Hindlimb muscle (tissue), 1 donor: ENCODE results near the gene BRIX1. TPM values are rescaled to one million over a fixed set of nuclear protein-coding genes. Genes with fewer than 3 reads are reported as not detected.
"Not testable (repeated sequence)": the region's sequence is repeated elsewhere in the genome, so short reads cannot be mapped to it uniquely, and the experiment has no call there.

ENCODE experiments used
- DNase-seq: peaks from one replicate; pipeline ENCODE4 v3.0.0-alpha.2; 2013
- polyA plus RNA-seq: library from polyadenylated mRNA; unstranded; fragments of 120-200 nt; gene quantifications from one replicate; pipeline ENCODE4 v1.2.1, GENCODE V29; 2013; ENCODE audit not compliant: insufficient read length

BRIX1 gene
- polyA plus RNA-seq, 1 donor = 24.8 TPM

DNA sequence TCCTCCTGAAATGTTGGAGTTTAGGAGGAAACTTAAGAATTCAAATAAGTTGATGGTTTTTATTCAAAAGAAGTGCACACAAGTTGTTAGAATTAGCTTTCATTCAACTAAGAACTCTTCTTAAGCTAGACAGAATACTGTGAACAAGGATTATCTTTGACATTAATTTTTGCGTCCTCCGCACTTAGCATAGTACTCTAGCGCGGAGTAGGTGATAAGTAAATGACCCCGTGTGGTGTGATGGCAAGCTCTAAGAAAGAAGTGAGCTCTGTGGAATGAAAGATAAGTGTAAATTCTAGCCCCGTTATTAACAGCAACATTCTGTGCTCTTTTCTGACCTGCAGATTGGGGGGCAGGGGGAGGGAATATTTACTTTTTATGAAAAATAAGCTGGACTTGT lies 1.0 kb downstream of the BRIX1 start:
- DNase-seq = no peak

DNA sequence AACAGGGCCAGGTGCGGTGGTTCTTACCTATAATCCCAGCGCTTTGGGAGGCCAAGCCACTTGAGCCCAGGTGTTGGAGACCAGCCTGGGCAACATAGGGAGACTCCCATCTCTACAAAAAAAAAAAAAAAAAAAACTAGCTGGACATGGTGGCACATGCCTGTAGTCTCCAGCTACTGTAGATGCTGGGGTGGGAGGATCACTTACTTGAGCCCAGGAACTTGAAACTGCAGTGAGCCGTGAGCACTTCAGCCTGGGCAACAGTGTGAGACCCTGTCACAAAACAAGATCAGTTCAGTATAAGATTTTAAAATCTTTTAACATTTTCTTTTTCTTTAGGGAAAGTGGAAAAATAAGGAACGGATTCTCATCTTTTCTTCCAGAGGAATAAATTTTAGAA lies 2.5 kb downstream of the BRIX1 start:
- DNase-seq = no peak

DNA sequence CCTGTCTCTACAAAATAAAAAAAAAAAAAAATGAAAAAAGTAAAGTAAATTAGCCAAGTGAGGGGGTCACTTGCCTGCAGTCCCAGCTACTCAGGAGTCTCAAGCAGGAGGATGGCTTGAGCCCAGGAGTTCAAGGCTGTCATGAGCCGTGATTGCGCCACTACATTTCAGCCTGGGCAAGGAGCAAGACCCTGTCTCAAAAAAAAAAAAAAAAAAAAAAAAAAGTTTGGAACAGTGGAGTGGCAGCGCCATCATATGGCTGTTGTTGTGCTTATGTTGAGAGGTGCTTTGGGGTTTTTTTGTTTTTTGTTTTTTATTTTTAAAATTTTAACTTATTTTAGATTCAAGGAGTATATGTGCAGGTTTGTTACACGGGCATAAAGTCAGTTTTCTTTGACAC lies 3.6 kb downstream of the BRIX1 start:
- no peak for DNase-seq

DNA sequence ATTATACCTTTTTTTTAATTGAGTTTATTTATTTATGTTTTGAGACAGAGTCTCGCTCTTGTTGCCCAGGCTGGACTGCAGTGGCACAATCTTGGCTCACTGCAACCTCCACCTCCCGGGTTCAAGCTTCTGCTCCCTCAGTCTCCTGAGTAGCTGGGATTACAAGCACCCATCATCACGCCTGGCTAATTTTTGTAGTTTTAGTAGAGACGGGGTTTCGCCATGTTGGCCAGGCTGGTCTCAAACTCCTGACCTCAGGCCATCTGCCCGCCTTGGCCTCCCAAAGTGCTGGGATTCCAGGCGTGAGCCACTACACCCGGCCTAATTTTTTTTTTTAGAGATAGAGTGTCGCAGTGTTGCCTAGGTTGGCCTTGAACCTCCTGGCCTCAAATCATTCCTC lies 7.7 kb downstream of the BRIX1 start:
- not testable (repeated sequence) for DNase-seq

DNA sequence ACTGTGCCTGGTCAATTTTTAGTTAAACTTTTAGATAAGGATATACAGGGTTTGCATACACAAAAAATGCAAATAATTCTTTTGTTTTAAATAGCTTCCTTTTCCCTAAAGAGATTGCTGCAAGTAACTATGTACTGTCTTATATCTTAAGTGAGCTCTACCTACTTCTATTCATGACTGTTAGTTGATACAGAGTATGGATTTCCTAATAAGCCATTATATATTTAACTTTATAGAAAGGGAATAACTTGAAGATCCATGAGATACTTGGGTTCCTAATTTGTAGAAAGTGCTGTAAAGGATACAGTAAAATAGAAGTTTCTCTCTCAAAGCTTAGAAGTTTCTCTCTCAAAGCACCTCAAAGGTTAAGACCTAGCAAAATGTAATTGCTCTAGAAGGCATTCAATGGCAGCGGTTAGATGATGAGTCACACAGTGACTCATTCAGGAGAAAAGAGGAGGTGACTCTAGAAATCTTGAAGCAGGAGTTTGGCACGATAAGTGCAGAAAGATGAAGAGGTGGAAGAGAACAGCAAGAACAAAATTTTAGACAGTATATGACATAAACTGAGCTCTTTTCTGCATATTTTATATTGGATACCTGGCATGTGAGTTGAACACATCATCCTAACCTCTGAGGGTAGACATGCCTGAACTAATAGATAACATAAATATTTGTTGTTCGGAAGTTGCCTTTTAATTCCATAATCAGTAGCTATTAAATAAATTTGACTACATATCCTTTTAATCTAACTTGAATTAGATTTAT lies 8.4 kb downstream of the BRIX1 start:
- DNase-seq = no peak

DNA sequence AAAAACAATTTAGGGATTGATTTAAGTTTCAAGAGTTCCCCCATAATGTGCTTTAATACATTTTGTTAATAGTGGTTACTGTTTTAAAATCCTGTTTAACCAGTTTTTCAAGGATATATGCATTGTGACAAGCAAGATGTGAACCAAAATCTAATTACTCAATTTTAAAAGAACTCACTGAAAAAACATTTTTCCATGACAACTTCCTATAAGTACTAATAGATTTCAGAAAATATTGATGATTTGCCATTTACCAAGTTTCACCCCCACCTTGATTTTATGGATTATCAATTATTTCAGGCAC lies 8.9 kb downstream of the BRIX1 start:
- no peak for DNase-seq

DNA sequence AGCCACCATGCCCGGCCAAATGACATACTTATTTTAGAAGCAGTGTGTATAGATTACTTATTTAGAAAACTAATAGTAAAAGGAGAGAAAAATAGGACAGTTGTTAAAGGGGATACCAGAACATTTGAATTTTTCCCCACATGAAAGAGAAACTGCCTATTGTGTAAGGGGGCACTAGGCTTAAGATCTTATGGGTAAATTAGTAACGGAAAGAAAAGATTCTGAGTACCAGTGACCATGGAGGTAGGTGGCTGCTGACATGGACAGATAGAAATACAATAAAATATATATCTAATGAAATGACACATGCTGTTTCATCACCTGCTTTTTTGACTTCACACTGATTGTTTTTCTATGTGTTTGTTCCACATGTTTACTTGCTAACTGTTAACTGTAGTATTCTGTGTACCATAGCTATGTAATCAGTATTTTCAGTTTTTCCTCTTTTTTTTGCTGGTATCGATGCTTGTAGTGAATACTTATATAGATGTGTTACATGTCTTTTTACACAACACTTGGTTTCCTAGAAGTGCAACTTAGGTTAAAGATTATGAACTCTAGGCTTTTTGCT lies 10.9 kb downstream of the BRIX1 start:
- DNase-seq = no peak

DNA sequence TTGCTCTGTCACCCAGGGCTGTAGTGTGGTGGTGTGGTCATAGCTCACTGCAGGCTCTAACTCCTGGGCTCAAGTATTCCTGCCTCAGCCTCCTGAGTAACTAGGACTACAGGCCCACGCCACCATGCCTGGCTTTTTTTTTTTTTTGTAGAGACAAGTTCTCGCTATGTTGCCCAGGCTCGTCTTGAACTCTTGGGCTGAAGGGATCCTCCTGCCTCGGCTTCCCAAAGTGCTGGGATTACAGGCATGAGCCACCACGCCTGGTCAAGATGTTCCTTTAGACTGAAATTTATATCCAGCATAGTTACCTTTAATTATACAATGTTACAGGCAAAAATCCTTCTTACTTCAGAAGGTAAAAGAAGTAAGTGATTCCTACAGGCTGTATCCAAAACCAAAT lies 12.3 kb downstream of the BRIX1 start:
- no peak for DNase-seq

DNA sequence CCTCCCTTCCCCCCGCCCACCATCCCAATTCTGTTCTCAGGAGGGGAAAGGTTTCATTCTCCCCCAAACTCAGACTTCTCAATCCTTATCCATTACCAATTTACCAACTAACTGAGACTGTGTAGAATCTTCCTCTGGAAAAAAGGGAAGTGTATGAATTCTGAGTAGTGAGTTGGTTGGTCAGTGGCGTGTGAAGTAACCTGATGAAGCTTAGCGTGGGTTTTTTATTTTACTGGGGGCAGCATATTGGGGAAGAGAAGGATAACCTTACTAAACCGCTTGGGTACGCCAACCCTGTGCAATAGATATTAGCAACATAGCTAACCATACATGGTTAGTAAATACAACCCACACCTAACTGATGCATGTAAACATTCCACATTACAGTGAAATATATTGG lies 12.8 kb downstream of the BRIX1 start:
- no peak for DNase-seq

DNA sequence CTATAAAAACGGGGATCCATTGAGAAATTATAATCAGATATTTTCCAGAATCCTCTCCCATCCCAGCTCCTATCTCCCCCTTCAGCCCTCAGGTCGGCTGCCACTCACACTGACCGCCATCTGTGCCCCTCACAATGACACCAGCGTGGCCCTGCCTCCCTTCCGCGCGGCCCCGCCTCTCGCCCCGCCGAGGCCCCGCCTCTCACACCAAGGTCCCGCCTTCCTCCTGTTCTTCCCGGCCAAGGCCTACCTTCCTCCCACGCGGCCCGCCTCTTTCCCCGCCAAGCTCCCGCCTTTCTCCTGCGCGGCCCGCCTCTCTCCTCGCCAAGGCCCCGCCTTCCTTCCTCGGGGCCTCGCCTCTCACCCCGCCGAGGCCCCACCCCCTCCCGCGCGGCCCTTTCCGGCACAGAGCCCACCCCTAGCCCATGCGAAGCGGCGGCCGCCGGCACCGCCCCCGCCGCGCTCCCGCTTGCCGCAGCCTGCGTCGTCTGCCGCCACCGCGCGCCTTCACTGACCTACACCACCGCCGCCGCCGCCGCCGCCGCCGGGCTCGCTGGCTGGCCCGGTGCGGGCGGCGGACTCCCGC lies 13.7 kb downstream of the BRIX1 start, which contains the start of gene DNAJC21:
Gene DNAJC21, plus strand, starts transcription at position 426 of the 586 bp plus-strand sequence. CDS start 261 bp downstream, outside the sequence.
- peak; percentile 98 for DNase-seq

DNA sequence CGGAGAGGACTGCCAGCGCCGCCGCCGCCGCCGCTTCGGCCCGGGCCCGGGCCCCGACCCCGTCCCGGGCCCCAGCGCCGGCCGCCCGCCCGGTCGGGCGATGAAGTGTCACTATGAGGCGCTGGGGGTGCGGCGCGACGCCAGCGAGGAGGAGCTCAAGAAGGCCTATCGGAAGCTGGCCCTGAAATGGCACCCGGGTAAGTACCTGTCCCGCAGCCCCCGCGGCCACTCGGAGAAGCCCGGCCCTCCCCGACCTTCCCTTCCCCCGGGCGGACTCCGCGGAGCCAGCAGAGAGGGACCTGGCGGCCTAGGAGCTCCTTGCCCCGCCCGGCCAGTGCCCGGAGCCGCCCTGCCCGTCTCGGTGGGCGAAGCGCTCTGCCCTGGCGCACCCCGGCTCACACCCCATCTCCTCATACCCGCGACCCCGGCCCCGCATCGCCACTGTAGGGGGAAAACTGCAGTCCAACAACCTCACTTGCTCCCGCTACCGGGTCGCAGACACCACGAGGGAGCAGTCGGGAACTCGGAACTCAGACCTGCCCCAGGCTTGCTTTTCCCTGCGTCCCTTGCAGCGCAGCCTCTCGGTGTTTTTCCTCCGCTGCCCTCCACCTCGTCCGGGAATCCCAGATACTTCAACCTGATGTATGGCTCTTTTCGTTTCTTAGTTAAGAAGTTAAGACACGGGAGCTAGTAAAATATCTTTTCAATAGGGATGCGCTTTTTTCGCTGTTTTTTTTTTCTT lies 14.4 kb downstream of the BRIX1 start:
- peak; percentile 88 for DNase-seq

DNA sequence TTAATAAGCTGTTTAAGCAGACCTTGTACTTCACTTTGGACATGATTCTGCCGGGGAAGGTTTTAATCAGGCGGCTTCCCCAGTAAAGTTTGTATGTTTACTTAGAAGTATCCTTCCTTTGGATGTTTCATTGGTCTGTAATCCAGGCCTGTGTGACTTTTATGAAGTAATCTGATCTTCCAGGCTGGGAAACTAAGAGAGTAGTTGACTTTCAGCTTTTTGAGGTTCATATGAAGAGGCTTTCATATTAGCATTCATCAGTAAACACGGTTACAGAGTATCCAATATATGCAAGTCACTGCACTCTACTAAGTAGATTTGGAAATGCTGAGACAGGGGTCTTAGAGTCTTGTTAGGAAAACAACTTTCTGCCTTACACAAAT lies 14.9 kb downstream of the BRIX1 start:
- no peak for DNase-seq

DNA sequence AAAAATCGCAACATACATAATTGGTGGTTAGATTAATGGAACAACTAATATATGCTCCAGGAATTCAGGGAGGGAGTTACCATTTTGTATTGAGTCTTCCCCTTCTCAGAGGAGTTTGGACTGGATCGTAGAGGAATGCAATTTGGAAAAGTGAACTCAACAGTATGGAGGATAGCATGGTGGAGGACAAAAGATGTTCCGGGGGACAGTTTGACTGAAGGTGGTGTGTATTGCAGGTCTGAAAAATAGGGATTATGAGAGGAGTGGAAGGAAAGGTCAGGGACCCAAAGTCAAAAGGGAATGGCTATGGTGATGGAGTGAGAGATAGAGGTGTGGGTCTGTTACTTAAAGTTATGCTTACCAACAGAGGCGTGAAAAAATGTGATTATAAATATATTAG lies 15.4 kb downstream of the BRIX1 start:
- DNase-seq = no peak

DNA sequence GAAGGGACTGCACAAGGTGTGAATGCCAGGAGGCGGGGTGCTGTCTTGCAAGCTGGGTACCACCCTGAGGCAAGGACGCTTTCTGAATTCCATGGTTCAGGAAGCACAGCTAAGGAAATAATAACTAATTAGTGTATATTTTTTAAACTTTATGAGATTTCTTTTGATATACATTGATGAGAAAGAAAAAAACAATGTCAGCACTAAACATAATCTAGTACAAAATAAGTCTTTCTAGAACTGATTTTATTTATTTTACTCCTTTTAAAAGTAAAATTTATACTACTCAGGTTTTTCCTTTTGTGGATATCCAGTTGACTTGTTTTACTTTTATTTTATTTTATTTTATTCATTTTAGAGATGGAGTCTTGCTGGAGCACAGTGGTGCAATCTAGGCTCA lies 17.4 kb downstream of the BRIX1 start:
- DNase-seq = no peak

DNA sequence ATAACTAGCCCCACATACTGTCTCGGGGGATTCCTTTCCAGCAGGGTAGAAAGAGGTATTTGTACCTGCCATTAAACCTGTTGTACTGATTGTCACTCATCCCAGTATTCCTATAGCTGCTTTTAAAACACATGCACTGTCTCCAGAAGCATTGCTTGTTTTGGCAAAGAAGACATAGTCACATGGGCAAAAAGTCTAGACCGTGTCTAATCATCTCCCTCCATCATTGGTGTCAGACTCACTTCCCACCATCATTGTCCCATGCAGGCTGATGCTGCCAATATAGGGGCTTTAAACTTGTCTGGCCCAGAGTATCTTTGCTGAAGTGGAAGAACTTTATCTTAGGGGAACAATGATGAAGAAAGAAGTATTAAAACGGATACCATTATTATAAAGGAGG lies 26.4 kb downstream of the BRIX1 start:
- DNase-seq = no peak

DNA sequence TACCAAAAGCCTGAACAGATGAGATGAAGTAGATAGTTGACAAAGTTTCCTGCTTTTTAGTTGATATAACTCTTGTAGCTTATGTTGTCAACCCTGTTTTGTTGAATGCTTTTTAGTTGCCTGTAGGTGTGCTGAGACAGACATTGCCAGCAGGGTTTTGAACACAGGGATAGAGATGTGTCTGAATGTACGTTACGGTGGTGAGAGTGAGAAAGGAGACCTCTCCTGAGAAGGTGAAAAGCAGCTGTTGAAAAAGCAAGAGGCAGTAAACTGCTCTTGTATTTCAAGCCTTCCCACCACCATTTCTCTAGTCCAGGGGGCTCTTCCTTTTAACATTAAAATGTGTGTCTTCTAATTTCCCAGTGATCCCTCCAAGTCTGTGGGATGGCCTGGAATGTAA lies 28.5 kb downstream of the BRIX1 start:
- no peak for DNase-seq

DNA sequence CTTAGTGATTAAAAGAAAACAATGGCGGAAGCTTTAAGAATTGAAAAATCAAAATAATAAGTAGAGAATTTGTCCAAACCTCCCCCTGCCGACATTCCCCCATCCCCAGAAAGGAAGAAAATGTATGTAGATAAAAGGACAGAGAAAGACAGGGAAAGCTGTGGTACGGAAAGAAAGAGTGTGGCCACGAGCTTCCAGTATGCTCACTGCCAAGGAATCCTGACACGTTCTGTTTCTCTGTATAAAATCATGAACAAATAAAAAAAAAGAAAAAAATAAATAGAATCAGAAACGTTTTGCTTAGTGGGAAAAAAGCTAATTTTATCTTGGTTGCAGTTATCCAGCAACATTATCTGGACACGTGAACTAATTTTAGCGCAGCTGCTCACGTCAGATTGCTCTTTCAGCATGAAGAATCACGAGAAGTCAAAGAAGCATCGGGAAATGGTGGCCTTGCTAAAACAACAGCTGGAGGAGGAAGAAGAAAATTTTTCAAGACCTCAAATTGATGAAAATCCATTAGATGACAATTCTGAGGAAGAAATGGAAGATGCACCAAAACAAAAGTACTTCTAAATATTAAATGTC lies 29.0 kb downstream of the BRIX1 start:
- DNase-seq = no peak

DNA sequence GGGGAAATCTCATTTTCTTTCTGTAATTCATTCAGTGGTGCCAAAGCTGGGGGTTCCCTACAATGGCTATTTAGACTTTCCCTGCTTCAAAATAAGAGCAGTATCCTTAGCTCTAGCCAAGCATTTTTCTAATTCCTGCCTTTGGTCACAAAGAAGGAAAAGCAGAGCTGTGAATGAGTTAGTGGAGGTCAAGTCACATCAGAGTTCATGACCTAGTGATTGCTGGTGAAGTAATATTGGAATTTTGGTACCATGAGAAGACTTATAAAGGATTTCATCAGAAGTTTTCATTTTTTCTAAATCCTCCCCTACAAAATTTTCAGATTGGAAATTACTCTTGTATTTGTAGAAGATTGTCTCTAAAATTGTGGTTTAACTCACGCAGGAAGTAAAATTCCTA lies 41.8 kb downstream of the BRIX1 start:
- DNase-seq = no peak

DNA sequence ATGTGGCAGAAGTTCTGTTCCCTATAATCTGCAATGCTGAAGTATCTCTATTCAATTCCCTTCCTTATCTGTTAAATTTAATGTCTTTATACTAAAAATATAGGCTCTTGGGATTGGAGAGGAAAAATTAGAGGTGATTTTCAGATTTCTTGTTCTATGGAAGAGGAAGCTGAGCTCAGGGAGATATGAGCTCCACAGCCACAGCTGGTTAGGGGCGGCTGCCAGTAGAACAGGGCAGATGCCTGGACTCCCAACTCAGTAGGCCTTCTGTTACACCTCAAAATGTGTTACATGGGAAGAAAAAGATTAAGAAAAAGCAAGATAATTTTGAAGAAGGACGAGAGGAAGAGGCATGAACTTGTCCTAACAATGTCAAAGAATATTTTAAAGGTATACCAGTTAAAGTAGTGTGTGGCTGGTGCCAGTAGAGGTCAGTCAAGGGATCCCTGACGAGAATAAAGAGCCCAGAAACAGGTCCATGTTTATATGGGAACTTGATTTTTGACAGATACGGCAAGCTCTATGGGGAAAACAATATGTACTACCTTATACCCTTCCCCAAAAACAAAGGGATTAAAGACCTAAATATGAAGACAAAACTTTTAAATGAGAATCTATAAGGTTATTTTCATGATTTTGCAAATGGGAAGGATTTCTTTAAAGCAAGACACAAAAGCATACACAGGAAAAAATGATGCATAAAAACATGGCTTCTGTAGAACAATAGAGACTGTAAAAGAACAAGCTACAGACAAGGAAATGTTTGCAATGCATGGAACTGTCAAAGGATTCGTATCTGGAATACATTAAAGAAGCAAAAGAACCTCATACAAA lies 42.6 kb downstream of the BRIX1 start:
- DNase-seq = no peak

DNA sequence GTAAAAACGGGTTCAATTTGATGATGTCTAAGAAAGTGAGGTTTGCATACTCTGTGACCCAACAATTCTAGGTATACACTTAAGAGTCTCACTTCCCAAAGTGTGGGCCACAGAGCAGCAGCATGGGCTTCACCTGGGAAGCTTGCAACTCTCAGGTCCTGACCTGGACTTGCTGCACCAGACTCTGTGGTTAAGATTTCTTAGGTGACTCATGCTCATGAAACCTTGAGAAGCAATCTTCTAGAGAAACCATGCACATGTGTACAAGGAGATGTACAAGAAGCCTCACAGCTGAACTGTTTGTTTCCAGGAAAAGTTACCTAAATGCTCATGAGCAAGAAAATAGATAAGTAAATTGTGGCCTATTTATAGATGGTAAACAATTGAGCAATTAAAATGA lies 43.8 kb downstream of the BRIX1 start:
- DNase-seq = no peak

DNA sequence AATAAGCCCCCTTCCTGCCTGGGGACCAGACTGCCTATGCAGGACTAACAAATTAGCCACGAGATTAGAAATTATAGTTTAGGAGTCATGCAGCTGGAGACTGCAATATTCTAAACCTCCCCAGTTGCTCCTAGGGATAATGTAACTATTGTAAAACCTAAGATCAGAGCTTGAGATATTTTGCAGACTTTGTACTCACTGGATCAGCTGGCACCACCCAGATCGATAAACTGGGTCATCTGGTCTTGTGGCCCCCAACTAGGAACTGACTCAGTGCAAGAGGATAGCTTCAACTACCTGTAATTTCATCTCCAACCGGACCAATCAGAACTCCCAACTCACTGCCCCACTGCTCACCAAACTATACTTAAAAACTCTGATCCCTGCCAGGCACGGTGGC lies 52.0 kb downstream of the BRIX1 start:
- DNase-seq = no peak

DNA sequence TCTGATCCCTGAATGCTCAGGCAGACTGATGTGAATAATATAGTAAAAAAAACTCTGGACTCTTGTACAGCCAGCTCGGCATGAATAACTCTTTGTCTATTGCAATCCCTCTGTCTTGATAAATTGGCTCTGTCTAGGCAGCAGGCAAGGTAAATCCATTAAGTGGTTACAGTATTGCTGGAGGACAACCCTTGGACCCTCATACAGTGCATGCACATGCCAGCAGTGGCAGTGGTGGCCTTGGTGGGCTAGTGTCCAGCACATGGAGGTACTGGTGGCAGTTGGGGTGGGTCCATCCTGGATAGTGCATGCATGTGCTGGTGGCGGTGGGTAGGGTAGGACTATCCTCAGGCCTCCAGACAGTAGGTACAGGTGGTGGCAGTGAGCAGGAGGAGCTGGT lies 52.7 kb downstream of the BRIX1 start:
- DNase-seq = no peak
